Cerebellar cortex (tissue), 1 donor: ENCODE data around the gene GPC6.
A peak's percentile ranks its signal among the peaks of the same experiment; 100 is the strongest.

ENCODE experiments used
- DNase-seq: peaks from one replicate; pipeline ENCODE4 v3.0.0-alpha.2; 2015; ENCODE audit warnings: low spot score

The GPC6 gene

GRCh38 chr13:94413598-94413944 lies 1187.0 kb downstream of the GPC6 start:
- DNase-seq, result no peak

- DNase-seq, result no peak
Observed at GRCh38 chr13:94414141-94414540, 1187.5 kb downstream of the GPC6 start.

- DNase-seq, result no peak
Observed at GRCh38 chr13:94414708-94415107, 1188.1 kb downstream of the GPC6 start.

- DNase-seq, result no peak
Observed at GRCh38 chr13:94415500-94416237, 1189.1 kb downstream of the GPC6 start.

GRCh38 chr13:94416454-94417080 lies 1190.0 kb downstream of the GPC6 start:
- peak; percentile 13 for DNase-seq

GRCh38 chr13:94417294-94417693 lies 1190.7 kb downstream of the GPC6 start:
- DNase-seq, result no peak

GRCh38 chr13:94419304-94419924 lies 1192.8 kb downstream of the GPC6 start:
- DNase-seq, result no peak

GRCh38 chr13:94419925-94420305 lies 1193.3 kb downstream of the GPC6 start:
- no peak for DNase-seq

- DNase-seq, result no peak
Observed at GRCh38 chr13:94427313-94427953, 1200.8 kb downstream of the GPC6 start.

GRCh38 chr13:94431574-94431973 lies 1205.0 kb downstream of the GPC6 start:
- DNase-seq, result no peak

- no peak for DNase-seq
Observed at GRCh38 chr13:94431987-94432386, 1205.4 kb downstream of the GPC6 start.

GRCh38 chr13:94433055-94433961 lies 1206.7 kb downstream of the GPC6 start:
- DNase-seq, result no peak

GRCh38 chr13:94435604-94436226 lies 1209.1 kb downstream of the GPC6 start:
- DNase-seq, result peak; percentile 65

GRCh38 chr13:94444826-94445225 lies 1218.2 kb downstream of the GPC6 start:
- no peak for DNase-seq

GRCh38 chr13:94454334-94454733 lies 1227.7 kb downstream of the GPC6 start:
- no peak for DNase-seq

- no peak for DNase-seq
Observed at GRCh38 chr13:94454906-94455305, 1228.3 kb downstream of the GPC6 start.

GRCh38 chr13:94455414-94455813 lies 1228.8 kb downstream of the GPC6 start:
- DNase-seq, result no peak
